ENCODE results near the gene TGOLN2. TPM values are rescaled to one million over a fixed set of nuclear protein-coding genes. Genes with fewer than 3 reads are reported as not detected.

Gene TGOLN2
- total and polyA plus RNA-seq, 2 donors (not counting 3 experiments of a cell fraction or from before 2014, with no cell fraction given) = 112 to 140 TPM

- Histone ChIP-seq H3K79me2 (ENCODE audit: control insufficient read depth, insufficient read depth, low read length) (no peaks in the 10 kb centered on the region), H3K4me2 (ENCODE audit: insufficient read depth, low read length) (no peak overlapping the region), H3K9me1 (replicated peaks; ENCODE audit: control insufficient read depth, extremely low read depth, insufficient read depth, low read length) (no peaks in the 10 kb centered on the region), H3K4me1 (ENCODE audit: control insufficient read depth, extremely low read depth, insufficient read depth, low read length) (no peaks in the 10 kb centered on the region), H3K4me3 (replicated peaks in 1 of 3; ENCODE audit: insufficient read depth in 1 of 3, low read depth in 1 of 3, low read length in 3 of 3) (no peak overlapping the region), H4K20me1 (replicated peaks; ENCODE audit: control insufficient read depth, extremely low read depth, insufficient read depth, low read length) (no peaks in the 10 kb centered on the region), H2AFZ (ENCODE audit: low read depth, low read length) (no peak overlapping the region), H3K9ac (replicated peaks; ENCODE audit: extremely low read depth, insufficient read depth, low read length) (no peak overlapping the region), H3K27ac (ENCODE audit: insufficient read depth, low read depth, low read length) (no peak overlapping the region), H3K27me3 (ENCODE audit: control insufficient read depth in 2 of 2, insufficient read depth in 2 of 2, low read length in 2 of 2) (no peaks in the 10 kb centered on the region), H3K36me3 (ENCODE audit: control insufficient read depth in 2 of 2, extremely low read depth in 1 of 2, insufficient read depth in 2 of 2, low read length in 2 of 2) (peaks cover 0 to 2% of the 10 kb centered on the region in 2 experiments), H3K9me3 (replicated peaks; ENCODE audit: control insufficient read depth, insufficient read depth, low read length) (no peaks in the 10 kb centered on the region)
- no TSS peak for BruUV-seq (replicated peaks)
- FAIRE-seq (no peak), DNase-seq (ENCODE audit: low read depth, low spot score) (no peak)
- intact Hi-C loops (cut with micrococcal nuclease) (no loop called here), dilution Hi-C loops (cut with MboI; ENCODE audit: extremely low pct_ligation_motif_present, low sequenced_read_pairs) (no loop called here)
- TF ChIP-seq EZH2 (IDR thresholded peaks at IDR 0.05; ENCODE audit: borderline replicate concordance, low read depth, low read length, severe bottlenecking) (no peak), POLR2AphosphoS5 (IDR thresholded peaks at IDR 0.05; ENCODE audit: insufficient read depth, low read depth, low read length) (no peak), MYC (IDR thresholded peaks at IDR 0.05; ENCODE audit: low read depth, low read length) (no peak), GATA2 (IDR thresholded peaks at IDR 0.05; ENCODE audit: insufficient read depth, insufficient read length, low read depth, low read length) (no peak), CTCF (IDR thresholded peaks at IDR 0.05; ENCODE audit: extremely low read depth in 1 of 2, insufficient read depth in 1 of 2, low read depth in 1 of 2, low read length in 2 of 2) (no peak), JUN (IDR thresholded peaks at IDR 0.05; ENCODE audit: borderline replicate concordance, insufficient read depth, insufficient read length, low read depth) (no peak), FOS (IDR thresholded peaks at IDR 0.05; ENCODE audit: borderline replicate concordance, insufficient read depth, low read length) (no peak)
- CTCF ChIA-PET = no interaction called here
- POLR2A ChIA-PET = interaction anchor here (0.6 kb wide), 1 partner anchor 23 kb away, joined by 6 read pairs; no protein-coding TSS in a partner anchor
These were observed 48.7 kb upstream of the TGOLN2 start for GRCh38 chr2:85376291-85377065.

Data from endothelial cell of umbilical vein (primary cell).